Stimulated activated CD4-positive, alpha-beta T cell treated with anti-CD3 and anti-CD28 coated beads, Interleukin-2, amount 100 ng/mL, for 4 hours (primary cell): Measurements from ENCODE around the gene C5orf58.

Experiments
- DNase-seq: peaks from one replicate; pipeline ENCODE4 v3.0.0-alpha.2; 2020; ENCODE audit warnings: low read depth

The C5orf58 gene

GRCh38 chr5:170283296-170283695 lies 50.5 kb downstream of the C5orf58 start:
- DNase-seq, result no peak

- no peak for DNase-seq
Observed at GRCh38 chr5:170284231-170284630, 51.4 kb downstream of the C5orf58 start.

DNA sequence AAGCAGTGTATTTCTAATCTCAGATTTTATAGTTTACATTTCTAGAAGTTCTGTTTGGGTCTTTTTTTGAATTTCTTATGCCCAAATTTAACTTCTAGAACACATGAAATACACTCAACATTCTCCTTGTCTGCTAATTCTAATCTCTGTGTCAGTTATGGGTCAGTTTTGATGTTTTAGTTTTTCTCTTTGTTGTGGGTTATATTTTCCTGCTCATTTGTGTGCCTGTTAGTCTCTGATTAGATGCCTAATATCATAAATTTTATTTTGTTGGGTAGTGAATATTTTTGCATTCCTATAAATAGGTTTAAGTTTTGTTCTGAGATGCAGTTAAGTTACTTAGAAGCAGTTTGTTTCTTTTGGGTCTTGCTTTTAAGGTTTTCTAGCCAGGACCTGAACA lies 52.4 kb downstream of the C5orf58 start:
- no peak for DNase-seq

DNA sequence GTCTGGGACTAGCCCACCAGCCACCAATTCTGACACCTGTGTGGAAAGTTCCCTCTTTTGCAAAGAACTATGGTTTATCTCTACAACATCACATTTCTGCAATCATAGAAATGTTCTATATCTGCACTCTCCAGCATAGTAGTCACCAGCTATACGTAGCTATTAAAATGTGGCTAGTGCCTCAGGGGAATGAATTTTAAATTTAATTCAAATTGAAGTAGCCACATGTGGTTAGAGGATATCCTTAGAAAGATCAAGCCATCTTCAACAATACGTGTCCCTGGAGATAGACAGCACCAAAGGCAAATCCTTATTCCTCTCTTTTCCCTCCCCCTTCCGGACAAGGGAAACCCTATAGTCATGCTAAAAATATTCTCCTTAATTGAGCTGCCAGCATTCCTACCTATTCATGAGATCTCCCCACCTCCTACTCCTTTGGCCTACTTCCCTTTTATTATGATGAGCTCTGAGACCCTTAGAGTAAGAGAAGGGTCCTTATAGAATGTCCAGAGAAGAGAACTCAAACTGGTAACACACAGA lies 53.7 kb downstream of the C5orf58 start:
- DNase-seq, result no peak

- no peak for DNase-seq
Observed at GRCh38 chr5:170287532-170287931, 54.7 kb downstream of the C5orf58 start.

DNA sequence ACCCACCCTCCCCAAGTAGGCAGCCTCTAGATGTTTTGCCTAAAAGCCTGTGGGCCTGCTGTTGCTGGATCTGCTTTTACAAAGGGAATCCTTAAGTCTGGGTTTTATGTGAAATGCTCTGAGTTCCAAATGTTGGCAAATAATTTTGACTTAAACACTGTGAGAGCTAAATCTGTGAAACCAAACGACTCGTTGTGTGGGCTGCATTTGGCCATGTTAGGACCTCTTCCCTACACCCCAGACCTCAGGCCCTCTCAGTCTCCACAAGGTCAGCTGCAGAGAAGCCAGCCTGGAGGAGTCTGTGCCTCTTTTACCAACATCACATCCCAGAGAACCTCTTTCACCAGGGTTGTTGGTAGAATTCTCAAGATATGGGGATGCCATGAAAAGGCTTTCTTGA lies 55.4 kb downstream of the C5orf58 start:
- DNase-seq, result no peak

- no peak for DNase-seq
Observed at GRCh38 chr5:170288551-170288950, 55.8 kb downstream of the C5orf58 start.

DNA sequence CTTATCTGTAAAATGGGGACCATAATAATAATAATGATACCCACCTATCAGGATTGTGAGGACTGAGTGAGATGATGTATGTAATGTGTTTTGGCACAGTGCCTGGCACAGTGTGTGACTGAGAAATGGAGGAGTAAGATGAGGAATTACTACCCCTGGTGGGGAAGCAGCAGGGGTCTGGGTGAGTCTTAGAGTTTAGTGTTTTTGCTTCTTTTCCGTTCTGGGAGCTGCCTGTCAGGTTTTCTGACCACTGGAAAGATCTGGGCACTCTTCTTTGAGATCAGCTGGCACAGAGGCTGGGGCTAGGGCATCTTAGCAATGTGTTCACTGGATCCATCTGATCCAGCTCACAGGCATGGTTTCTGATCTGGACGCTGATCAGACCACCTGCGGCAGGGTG lies 56.3 kb downstream of the C5orf58 start:
- DNase-seq, result no peak

- no peak for DNase-seq
Observed at GRCh38 chr5:170289764-170290163, 57.0 kb downstream of the C5orf58 start.

DNA sequence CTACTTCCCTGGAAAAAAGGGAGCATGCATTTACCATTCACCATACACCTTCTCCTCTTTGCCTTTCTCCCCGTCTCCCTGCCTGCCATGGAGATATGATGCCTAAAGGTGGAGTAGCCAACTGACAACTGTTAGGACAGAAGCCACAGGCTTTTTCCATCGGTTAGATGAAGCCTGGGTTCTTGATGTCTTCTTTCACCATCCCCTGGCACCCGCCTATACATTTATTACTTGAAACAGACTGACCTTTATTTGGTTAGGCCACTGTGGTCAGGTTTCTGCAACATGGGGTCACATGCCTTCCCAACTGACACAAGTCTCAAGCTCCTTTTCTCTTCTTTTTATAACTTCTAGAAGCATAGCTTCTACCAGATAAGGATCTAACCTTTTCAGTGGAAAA lies 57.7 kb downstream of the C5orf58 start:
- no peak for DNase-seq

DNA sequence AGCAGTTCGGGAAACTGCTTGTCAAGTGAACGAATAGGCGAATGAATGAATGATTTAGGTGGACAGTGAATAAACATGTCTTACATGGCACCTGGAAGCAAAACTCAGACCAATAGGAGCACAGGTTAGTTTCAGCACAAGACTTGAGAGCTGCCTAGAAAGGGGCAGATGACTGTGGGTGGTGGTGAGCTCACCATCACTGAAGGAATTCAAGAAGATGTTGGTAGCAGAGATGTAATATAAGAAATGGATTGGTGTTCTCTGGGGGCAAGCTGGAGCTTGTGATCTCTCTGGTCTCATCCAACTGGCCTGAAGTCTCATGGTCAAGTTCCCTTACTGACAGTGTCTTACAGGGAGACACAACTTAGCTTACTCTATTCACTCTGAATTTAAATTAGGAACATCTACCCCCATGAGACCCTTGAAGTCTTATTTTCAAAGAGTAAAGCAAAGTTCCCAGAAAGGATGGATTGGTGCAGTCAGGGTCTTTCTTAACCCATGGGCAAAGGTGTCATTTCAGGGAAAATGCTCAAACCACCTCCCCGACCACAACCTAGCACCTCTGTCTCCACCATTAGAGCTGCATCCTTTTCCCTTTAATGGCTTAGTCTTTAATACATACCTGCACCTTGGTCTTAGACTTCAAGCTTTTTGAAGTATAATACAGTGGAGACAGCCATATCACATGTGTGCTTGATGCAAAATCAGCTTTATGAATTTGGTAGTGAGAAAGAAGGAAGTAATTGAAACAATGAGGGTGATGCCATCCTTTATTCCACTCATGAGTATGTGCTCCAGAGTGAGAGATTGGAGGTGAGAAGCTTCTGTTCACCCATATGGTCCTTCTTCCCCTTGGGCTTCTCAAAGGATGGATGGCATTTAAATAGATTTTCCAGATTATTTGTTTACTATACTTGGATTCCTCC lies 59.7 kb downstream of the C5orf58 start:
- DNase-seq, result no peak

DNA sequence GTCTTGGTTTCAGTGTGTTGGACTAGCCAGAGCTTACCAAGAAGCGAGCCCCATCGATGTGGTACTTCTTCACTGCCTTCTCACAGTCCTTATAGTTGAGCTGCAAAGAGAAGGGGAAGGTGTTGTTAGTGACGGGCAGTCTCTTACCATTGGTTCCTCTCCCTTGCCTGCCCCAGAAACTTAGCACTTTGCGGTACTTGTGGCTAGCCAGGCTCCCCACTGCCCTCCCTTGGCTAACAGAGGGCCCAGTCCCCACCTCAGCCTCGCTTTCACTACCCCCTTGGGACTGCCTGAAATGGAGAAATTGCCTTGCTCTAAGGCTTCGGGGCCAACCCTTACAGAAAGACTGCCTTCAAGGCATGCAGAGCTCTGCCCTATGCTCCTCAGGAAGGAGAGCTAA lies 60.5 kb downstream of the C5orf58 start:
- DNase-seq, result no peak

DNA sequence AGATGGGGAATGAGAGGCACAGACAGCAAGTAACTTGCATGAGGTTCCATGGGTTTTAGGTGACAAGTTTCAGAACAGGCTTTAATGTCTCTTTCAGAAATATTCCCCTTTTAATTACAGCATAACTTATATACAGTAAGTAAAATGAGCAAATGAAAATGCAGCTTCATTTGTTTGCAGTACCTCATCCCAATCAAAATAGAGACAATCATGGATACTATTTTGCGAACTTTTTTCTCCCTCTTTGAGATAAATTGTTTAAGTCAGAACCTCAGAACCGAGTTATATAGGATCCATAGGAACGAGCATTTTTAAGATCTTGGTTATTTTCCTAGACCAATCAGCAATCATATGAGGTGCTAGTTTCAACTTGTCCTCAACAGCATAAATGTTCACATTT lies 61.3 kb downstream of the C5orf58 start:
- DNase-seq, result no peak

- no peak for DNase-seq
Observed at GRCh38 chr5:170294556-170294955, 61.8 kb downstream of the C5orf58 start.
